ES-I3 (cell line): ENCODE results near the gene EGLN2.
"Not testable (repeated sequence)": the region's sequence is repeated elsewhere in the genome, so short reads cannot be mapped to it uniquely, and the experiment has no call there.

Experiments
- H3K36me3 ChIP-seq: 2 replicates; pipeline ENCODE4 v1.6.1; 2013; ENCODE audit warnings: mild to moderate bottlenecking, low read length, control low read depth, moderate library complexity; ENCODE audit not compliant: insufficient read depth
- H3K4me1 ChIP-seq: 2 replicates; pipeline ENCODE4 v1.6.1; 2013; ENCODE audit warnings: mild to moderate bottlenecking, control low read depth, low read length; ENCODE audit not compliant: insufficient read depth
- H3K9ac ChIP-seq: 2 replicates; pipeline ENCODE4 v1.6.1; 2013; ENCODE audit warnings: low read depth, mild to moderate bottlenecking, low read length, moderate library complexity
- H3K9me3 ChIP-seq: 2 replicates; pipeline ENCODE4 v1.6.1; 2013; ENCODE audit warnings: mild to moderate bottlenecking, low read length, moderate library complexity; ENCODE audit not compliant: control insufficient read depth, insufficient read depth

EGLN2 gene

DNA sequence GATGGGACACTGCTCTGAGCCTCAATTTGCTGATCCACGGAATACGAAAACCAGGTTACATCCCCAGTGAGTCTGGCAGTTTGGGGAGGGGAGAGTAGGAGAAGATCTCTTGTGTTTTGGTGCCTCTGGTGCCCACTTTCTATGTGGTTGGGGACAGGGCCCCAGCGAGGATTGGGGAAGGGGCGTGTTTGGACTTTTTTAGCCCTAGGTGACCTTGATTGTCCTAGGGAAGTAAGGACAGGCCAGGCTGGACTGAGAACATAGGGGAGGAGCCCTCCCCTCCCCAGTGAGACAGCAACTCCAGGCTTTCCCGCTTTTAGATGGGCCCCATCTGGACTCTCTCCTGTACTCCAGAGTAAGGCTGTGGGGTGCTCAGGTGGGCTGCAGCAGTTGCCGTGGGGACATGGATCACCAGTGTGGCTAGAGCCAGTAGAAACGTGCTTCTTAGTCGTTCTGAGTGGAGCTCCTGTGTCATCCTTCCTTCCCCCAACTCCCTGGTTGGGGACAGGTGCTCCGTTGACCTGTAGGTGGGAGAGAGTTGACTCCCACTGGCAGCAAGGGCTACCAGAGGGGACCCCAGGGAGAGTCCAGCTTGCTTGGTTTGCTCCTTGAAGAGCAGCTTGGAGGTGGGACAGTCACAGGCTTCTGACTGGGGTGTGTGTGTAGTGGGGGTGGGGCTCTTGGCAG is 4.3 kb downstream of the EGLN2 start:
- H3K36me3 ChIP-seq, result no peaks in the 10 kb centered on the region; the same call in 1 of the 2 replicates
- no peaks in the 10 kb centered on the region for H3K9me3 ChIP-seq
- no peak overlapping the region for H3K9ac ChIP-seq
- H3K4me1 ChIP-seq, result peaks cover 31% of the 10 kb centered on the region

DNA sequence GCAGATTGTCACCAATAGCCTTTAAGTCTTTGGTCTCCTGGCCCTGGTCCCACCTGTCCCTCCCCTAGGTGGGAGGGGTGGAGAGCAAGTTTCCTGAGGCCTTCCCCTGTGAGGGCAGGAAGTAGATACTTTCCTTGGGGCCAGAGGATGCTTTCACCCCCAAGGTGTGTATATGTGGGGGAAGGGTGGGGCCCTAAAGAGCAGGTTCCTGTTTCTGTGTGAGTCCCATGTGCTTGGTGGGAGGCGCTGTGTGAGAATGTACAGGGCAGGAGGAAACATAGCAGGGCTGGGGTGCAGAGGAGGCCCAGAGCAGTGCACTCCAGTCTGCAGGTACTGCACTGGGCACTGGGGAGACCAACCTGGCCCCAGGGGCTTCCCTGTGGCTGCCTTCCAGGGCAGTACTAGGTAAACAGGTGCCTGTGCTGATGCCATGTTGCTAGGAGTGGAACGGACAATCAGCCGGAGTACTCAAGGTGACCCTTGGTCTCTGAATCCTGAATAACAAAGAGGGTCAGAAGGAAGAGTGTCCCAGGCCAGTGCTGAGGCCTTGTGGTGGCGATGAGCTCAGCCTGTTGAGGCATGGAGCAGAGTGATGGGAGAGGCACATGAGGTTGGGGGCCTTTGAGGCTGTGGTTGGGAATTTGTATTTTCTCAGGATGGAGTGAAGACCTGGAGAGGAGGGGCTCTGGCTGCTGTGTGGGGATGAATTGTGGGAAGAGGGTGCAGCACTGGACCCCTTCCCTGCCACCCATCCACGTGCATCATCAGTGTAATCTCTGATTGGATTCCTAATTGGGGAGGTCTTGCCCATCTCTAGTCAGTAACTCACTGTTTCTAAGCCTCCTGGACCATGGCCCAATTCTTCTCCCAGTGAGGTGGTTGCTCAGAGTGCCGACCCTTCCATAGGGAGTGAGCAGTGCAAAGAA is 5.1 kb downstream of the EGLN2 start:
- no peak overlapping the region for H3K9ac ChIP-seq
- no peaks in the 10 kb centered on the region for H3K9me3 ChIP-seq
- peaks cover 31% of the 10 kb centered on the region for H3K4me1 ChIP-seq
- no peaks in the 10 kb centered on the region; the same call in 1 of the 2 replicates for H3K36me3 ChIP-seq

- Histone ChIP-seq H3K9me3 (no peaks in the 10 kb centered on the region), H3K9ac (no peak overlapping the region), H3K4me1 (peaks cover 32% of the 10 kb centered on the region), H3K36me3 (no peaks in the 10 kb centered on the region; the same call in 1 of the 2 replicates)
Observed at GRCh38 chr19:40804783-40805242, 5.8 kb downstream of the EGLN2 start.

- H3K36me3 ChIP-seq, result no peaks in the 10 kb centered on the region; the same call in 1 of the 2 replicates
- no peaks in the 10 kb centered on the region for H3K9me3 ChIP-seq
- H3K4me1 ChIP-seq, result peaks cover 35% of the 10 kb centered on the region
- no peak overlapping the region for H3K9ac ChIP-seq
Observed at GRCh38 chr19:40805258-40805868, 6.4 kb downstream of the EGLN2 start.

DNA sequence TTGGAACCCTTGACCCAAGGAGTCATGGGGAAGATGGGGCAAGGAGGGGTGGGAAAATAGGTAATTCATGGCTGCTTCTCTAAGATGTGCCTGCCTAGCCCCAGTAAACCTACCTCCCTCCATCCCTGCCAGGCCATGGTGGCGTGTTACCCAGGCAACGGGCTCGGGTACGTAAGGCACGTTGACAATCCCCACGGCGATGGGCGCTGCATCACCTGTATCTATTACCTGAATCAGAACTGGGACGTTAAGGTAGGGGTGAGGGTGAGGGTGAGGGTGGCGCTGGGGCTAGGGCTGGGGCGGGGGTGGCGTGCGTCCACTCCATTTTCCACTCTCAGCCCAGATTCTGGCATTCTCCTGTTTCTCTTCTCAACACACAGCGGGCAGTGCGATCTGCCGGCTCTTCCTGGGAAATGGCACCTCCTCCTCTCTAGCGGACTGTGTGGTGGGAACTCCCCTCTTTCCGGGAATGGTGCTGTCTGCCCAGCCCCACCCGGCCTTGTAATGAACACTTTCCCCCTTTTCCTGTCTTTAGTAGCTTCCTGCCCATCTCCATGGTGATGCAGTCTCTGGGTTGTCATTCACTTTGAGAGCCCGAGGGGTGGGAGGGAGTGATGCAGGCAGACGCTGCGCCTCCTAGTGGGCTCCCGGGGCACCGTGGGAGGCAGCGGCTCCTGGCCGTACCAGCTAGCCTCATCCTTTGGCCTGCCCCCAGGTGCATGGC is 7.6 kb downstream of the EGLN2 start:
- H3K4me1 ChIP-seq, result peaks cover 35% of the 10 kb centered on the region
- H3K9ac ChIP-seq, result peak overlapping the region; percentile 11; the same call in 1 of the 2 replicates
- no peaks in the 10 kb centered on the region for H3K36me3 ChIP-seq
- H3K9me3 ChIP-seq, result no peaks in the 10 kb centered on the region

DNA sequence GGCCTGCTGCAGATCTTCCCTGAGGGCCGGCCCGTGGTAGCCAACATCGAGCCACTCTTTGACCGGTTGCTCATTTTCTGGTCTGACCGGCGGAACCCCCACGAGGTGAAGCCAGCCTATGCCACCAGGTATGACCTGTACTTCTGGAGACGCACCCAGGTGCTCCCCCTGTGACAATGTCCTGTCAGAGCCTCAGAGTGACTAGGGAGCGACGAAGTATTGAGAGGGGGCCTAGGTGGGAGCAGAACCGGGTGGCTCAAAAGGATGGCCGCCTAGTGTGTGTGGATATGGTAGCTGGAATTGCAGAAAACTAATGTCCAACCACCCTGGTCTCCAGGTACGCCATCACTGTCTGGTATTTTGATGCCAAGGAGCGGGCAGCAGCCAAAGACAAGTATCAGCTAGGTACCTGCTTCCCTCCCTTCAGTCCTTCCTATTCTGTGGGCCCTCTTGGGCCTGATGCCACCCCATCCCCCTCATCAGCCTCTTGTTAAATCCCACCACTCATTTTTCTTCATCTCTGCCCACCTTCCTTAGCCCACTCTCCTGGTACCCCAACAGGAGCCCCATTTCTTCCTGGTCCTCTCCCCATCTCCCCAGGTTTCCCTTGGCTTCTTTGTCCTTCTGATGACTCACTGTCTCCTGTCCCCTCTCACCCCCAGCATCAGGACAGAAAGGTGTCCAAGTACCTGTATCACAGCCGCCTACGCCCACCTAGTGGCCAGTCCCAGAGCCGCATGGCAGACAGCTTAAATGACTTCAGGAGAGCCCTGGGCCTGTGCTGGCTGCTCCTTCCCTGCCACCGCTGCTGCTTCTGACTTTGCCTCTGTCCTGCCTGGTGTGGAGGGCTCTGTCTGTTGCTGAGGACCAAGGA is 8.4 kb downstream of the EGLN2 start:
- no peaks in the 10 kb centered on the region for H3K9me3 ChIP-seq
- no peak overlapping the region for H3K9ac ChIP-seq
- H3K4me1 ChIP-seq, result peaks cover 37% of the 10 kb centered on the region
- no peaks in the 10 kb centered on the region for H3K36me3 ChIP-seq

GRCh38 chr19:40808021-40808325 is 9.0 kb downstream of the EGLN2 start:
- H3K36me3 ChIP-seq, result no peaks in the 10 kb centered on the region

DNA sequence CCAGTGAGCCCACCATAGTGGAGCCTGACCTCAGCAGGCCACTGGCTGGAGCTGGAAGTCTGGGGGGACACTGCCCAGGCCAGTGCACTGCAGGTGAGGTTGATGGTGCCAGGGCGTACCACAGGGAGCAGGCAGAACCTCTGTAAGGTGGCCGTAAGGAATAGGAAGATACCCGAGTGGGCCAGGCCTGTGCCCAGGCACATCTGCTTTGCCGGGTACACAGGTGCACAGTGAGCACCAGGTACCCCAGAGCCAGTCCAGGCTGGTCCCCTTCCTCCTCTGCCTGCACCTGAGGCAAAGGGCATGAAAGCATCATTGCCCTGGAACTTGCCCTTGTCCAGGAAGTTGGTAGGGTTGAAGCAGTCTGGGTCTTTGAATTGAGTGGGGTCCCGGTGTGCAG is 9.5 kb downstream of the EGLN2 start:
- H3K36me3 ChIP-seq, result no peaks in the 10 kb centered on the region
- H3K4me1 ChIP-seq, result peaks cover 34% of the 10 kb centered on the region
- H3K9me3 ChIP-seq, result no peaks in the 10 kb centered on the region
- no peak overlapping the region for H3K9ac ChIP-seq

More at GRCh38 chr19:40808021-40808325, 9.0 kb downstream of the EGLN2 start:
- Histone ChIP-seq H3K4me1 (peaks cover 37% of the 10 kb centered on the region), H3K9ac (no peak overlapping the region), H3K9me3 (no peaks in the 10 kb centered on the region)

DNA sequence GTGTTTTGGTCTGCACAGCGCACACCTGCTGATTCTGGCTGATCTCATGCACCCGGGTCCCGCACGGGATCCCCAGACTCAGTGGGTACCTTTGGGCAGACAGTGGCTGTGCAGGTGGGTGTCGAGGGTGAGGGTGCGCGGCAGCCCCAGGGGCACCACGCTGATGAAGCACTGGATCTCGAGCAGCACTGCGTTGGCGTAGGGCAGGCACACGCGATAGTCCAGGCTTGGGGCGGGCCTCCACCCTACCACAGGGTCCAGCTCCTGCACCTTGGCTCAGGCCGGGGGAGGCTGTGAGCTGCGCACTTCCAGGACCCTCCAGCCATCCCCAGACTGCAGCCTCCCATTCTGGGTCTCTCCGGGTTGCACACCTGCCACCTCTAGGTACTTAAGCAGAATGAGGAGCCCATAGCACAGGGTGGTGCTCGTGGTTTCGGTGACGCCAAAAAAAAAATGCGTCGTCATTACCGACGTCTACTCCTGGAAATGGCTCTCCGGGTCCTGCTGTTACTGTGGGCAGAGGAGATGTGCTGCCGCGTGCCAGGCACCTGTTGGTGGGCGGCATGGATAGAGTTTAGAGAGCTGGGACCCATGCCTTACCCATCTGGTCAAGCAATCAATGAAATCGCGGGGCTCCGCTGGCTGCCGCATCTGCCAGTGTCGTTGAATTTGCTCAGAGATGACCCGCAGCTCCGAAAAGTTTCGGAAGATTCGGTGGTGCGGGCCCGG is 10.5 kb downstream of the EGLN2 start:
- Histone ChIP-seq H3K4me1 (peaks cover 32% of the 10 kb centered on the region), H3K36me3 (no peaks in the 10 kb centered on the region), H3K9me3 (no peaks in the 10 kb centered on the region), H3K9ac (0 out of 2 replicates have a peak overlapping the region, but pooled peaks have one; percentile 63)

DNA sequence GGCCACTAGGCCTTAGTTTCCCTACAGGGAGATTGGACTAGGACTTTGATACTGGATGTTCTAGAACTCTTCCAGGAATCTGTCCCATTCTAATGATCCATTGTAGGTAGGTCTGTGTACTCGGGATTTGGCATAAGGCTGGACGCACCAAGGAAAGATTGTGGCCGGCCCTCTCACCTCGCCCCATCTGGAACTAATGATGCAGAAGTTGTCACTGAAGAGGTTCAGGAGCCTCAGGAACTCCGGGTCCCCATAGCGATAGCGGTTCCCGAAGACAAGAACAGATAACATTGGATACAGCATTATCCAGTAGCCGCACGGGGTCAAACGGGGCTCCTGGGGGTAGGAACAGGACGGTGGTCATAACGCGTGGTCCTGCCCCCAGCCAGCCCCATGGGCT is 11.2 kb downstream of the EGLN2 start:
- Histone ChIP-seq H3K9ac (peak overlapping the region; percentile 63; the same call in 1 of the 2 replicates), H3K36me3 (no peaks in the 10 kb centered on the region), H3K4me1 (peaks cover 32% of the 10 kb centered on the region)

DNA sequence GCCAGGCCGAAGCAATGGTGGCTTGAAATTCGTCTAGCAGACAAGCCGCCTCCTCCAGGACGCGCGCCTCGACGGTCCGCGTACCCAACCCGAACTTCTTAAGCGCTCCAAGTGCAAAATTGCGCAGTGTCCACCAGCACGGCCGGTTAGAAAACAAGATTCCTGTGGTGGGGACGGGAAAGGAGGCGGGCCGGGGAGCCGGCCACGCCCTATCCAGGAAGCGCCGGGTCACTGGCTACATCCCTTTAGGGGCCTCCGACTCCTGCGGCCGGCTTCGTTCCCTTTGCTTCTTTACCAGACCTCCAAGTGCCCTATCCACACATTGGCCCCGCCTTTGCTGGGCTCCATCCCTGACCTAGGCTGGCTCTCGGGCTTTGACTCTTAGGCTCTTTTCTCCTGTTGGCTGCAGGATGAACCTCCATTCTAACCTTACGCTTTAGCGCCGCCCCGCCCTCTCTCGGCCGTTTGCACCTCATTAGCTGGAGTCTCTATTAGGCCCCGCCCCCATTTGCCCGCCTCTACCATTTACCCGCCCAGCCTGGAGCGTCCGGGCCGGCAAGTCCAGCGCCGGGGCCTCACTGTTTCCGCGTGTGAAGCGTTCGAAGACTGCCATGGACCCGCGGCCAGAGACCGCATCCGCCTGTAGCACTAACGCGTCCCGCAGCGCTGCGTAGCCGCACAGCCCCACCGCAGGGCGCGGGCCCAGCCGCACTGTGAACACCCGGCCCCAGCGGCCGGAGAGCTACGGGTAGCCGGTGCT is 11.8 kb downstream of the EGLN2 start:
- H3K4me1 ChIP-seq, result peaks cover 28% of the 10 kb centered on the region
- not testable (repeated sequence) for H3K36me3 ChIP-seq
- peak overlapping the region; percentile 63 for H3K9ac ChIP-seq

More for the DNA sequence above, 11.2 kb downstream of the EGLN2 start:
- H3K9me3 ChIP-seq, result no peaks in the 10 kb centered on the region

More for the DNA sequence above, 11.8 kb downstream of the EGLN2 start:
- H3K9me3 ChIP-seq, result not testable (repeated sequence)
